SK-N-SH (cell line): Measurements from ENCODE around the gene PSMD2. TPM values are rescaled to one million over a fixed set of nuclear protein-coding genes. Genes with fewer than 3 reads are reported as not detected.

Experiments
- CTCF ChIA-PET: fragments of 300-600, 350-600 bp; formaldehyde crosslinking; extraction: SDS; loops from one replicate; lab custom pipeline; 2021; lab: Yijun Ruan, JAX
- POLR2A ChIA-PET: fragments of 350-600 bp; sonication (Branson Sonifier 250); formaldehyde crosslinking; extraction: SDS; loops from one replicate; lab custom pipeline; 2020; ENCODE audit warnings: antibody characterized with exemption, inconsistent platforms; lab: Yijun Ruan, JAX
- DNase-seq: peaks from one replicate; pipeline ENCODE4 v3.0.0; 2012
- H2AFZ ChIP-seq: fragments of 200-600 bp; sonication (generic); 2 replicates; pipeline ENCODE4 v1.8.1; 2016; ENCODE audit warnings: antibody characterized with exemption, mild to moderate bottlenecking, low read depth
- H3F3A ChIP-seq: fragments of 200-600 bp; sonication (generic); replicated peaks from 2 replicates; pipeline ENCODE3; 2016; ENCODE audit warnings: antibody characterized with exemption, mild to moderate bottlenecking; ENCODE audit not compliant: insufficient read depth
- H3K27ac ChIP-seq, 2 experiments: fragments of 200-500 bp in 1 of 2; fragments of 200-600 bp in 1 of 2; sonication (Bioruptor generic) in 1 of 2; sonication (generic), shearing (Covaris generic) in 1 of 2; 2 replicates each; pipeline versions ENCODE4 v1.5.1 to v1.6.1; 2014 to 2016; ENCODE audit warnings: low read depth in 2 of 2, inconsistent platforms in 1 of 2, low read length in 1 of 2, mild to moderate bottlenecking in 1 of 2, mixed read lengths in 1 of 2
- H3K27me3 ChIP-seq: fragments of 200-600 bp; sonication (generic), shearing (Covaris generic); 2 replicates; pipeline ENCODE4 v1.6.1; 2016; ENCODE audit warnings: mixed run types; ENCODE audit not compliant: insufficient read depth
- H3K36me3 ChIP-seq, 2 experiments: fragments of 200-500 bp in 1 of 2; fragments of 200-600 bp in 1 of 2; sonication (Bioruptor generic) in 1 of 2; sonication (generic) in 1 of 2; replicated peaks in 1 of 2; 2 replicates each; pipeline versions ENCODE3 to v1.5.1; 2014 to 2016; ENCODE audit warnings: low read length in 1 of 2, mild to moderate bottlenecking in 1 of 2; ENCODE audit not compliant: insufficient read depth in 2 of 2, control insufficient read depth in 1 of 2
- H3K4me1 ChIP-seq, 2 experiments: fragments of 200-500 bp in 1 of 2; fragments of 200-600 bp in 1 of 2; sonication (Bioruptor generic) in 1 of 2; sonication (generic), shearing (Covaris generic) in 1 of 2; 2 replicates each; pipeline versions ENCODE4 v1.5.1 to v1.6.1; 2014 to 2016; ENCODE audit warnings: low read depth in 1 of 2, low read length in 1 of 2, mixed run types in 1 of 2; ENCODE audit not compliant: insufficient read depth in 2 of 2, control insufficient read depth in 1 of 2
- H3K4me2 ChIP-seq: fragments of 200-600 bp; sonication (generic), shearing (Covaris generic); 2 replicates; pipeline ENCODE4 v1.6.1; 2017; ENCODE audit warnings: mixed run types
- H3K4me3 ChIP-seq, 2 experiments: fragments of 200-500 bp in 1 of 2; fragments of 200-600 bp in 1 of 2; sonication (Bioruptor generic) in 1 of 2; sonication (generic), shearing (Covaris generic) in 1 of 2; 2 replicates each; pipeline versions ENCODE4 v1.5.1 to v1.8.1; 2014 to 2016; ENCODE audit warnings: low read depth in 2 of 2, inconsistent platforms in 1 of 2, low read length in 1 of 2, mild to moderate bottlenecking in 1 of 2, mixed read lengths in 1 of 2, moderate library complexity in 1 of 2
- H3K79me2 ChIP-seq: fragments of 200-600 bp; sonication (generic); 2 replicates; pipeline ENCODE4 v1.8.1; 2017; ENCODE audit warnings: mild to moderate bottlenecking; ENCODE audit not compliant: insufficient read depth
- H3K9ac ChIP-seq: fragments of 200-600 bp; sonication (generic); 2 replicates; pipeline ENCODE4 v1.6.1; 2017; ENCODE audit warnings: mixed run types
- H3K9me2 ChIP-seq: fragments of 200-600 bp; sonication (generic); 2 replicates; pipeline ENCODE4 v1.6.1; 2017; ENCODE audit warnings: mixed run types
- H3K9me3 ChIP-seq: fragments of 200-600 bp; sonication (generic); 2 replicates; pipeline ENCODE4 v1.6.1; 2017; ENCODE audit warnings: mixed run types, mild to moderate bottlenecking, moderate library complexity
- H4K20me1 ChIP-seq: fragments of 200-600 bp; sonication (generic); 2 replicates; pipeline ENCODE4 v1.6.1; 2017; ENCODE audit warnings: mild to moderate bottlenecking, mixed run types; ENCODE audit not compliant: insufficient read depth
- CHD2 ChIP-seq: fragments of 150-350 bp; IDR thresholded peaks from 2 replicates; pipeline ENCODE4 v1.6.1; 2018; ENCODE audit warnings: low read length; ENCODE audit not compliant: partially characterized antibody
- CTCF ChIP-seq: fragments of 200-600 bp; sonication (generic); IDR thresholded peaks from 2 replicates; pipeline ENCODE4 v1.6.1; 2017; ENCODE audit warnings: antibody characterized with exemption, mild to moderate bottlenecking, moderate library complexity
- ELF1 ChIP-seq: IDR thresholded peaks from 2 replicates; pipeline ENCODE4 v1.4.0; 2012
- EP300 ChIP-seq, 2 experiments: IDR thresholded peaks; 2 replicates each; pipeline versions ENCODE4 v1.4.0 to v1.6.1; 2012; ENCODE audit warnings: borderline replicate concordance in 1 of 2, low read depth in 1 of 2, low read length in 1 of 2
- FOSL2 ChIP-seq: IDR thresholded peaks from 2 replicates; pipeline ENCODE4 v1.4.0; 2012; ENCODE audit warnings: low read depth, mild to moderate bottlenecking, moderate library complexity, borderline replicate concordance
- GABPA ChIP-seq: IDR thresholded peaks from 2 replicates; pipeline ENCODE4 v1.4.0; 2012; ENCODE audit warnings: low read depth, mild to moderate bottlenecking
- GATA2 ChIP-seq: sonication (generic); formaldehyde crosslinking; IDR thresholded peaks from 2 replicates; pipeline ENCODE4 v1.5.0; 2020; ENCODE audit warnings: mild to moderate bottlenecking, missing genetic modification reagents
- IRF3 ChIP-seq: fragments of 150-350 bp; IDR thresholded peaks from 2 replicates; pipeline ENCODE4 v1.6.1; 2016; ENCODE audit warnings: mild to moderate bottlenecking, low read depth, low read length
- JUND ChIP-seq: IDR thresholded peaks from 2 replicates; pipeline ENCODE4 v1.4.0; 2012
- NFIC ChIP-seq: IDR thresholded peaks from 2 replicates; pipeline ENCODE4 v1.4.0; 2012; ENCODE audit warnings: borderline replicate concordance
- NRF1 ChIP-seq: IDR thresholded peaks from 2 replicates; pipeline ENCODE4 v1.6.1; 2012; ENCODE audit warnings: low read depth, mild to moderate bottlenecking, low read length
- PBX3 ChIP-seq: IDR thresholded peaks from 2 replicates; pipeline ENCODE4; 2012
- RCOR1 ChIP-seq: fragments of 150-350 bp; IDR thresholded peaks from 2 replicates; pipeline ENCODE4 v1.6.1; 2017; ENCODE audit warnings: antibody characterized with exemption, low read length
- SIN3A ChIP-seq: IDR thresholded peaks from 2 replicates; pipeline ENCODE4 v1.6.1; 2012; ENCODE audit warnings: low read depth, mild to moderate bottlenecking, low read length, moderate library complexity, borderline replicate concordance
- TAF1 ChIP-seq: IDR thresholded peaks from 2 replicates; pipeline ENCODE4 v1.6.1; 2012; ENCODE audit warnings: low read depth, mild to moderate bottlenecking, low read length, moderate library complexity, borderline replicate concordance
- USF2 ChIP-seq: fragments of 150-350 bp; IDR thresholded peaks from 2 replicates; pipeline ENCODE4 v1.6.1; 2017; ENCODE audit warnings: antibody characterized with exemption, low read length, low read depth, borderline replicate concordance
- ZBTB33 ChIP-seq: IDR thresholded peaks from 2 replicates; pipeline ENCODE4 v1.4.0; 2012; ENCODE audit warnings: low read depth, borderline replicate concordance
- WGBS: methylation state at CpG from one replicate; pipeline ENCODE4 v1.1.6; 2017; ENCODE audit warnings: low lambda C conversion rate; 5-methylcytosine and 5-hydroxymethylcytosine counted together
- polyA plus RNA-seq, 3 experiments: library from polyadenylated mRNA; depleted of rRNA; stranded (reverse); fragments of >200 nt; gene quantifications; 2 replicates each; pipeline ENCODE4 v1.2.3, GENCODE V29; 2012

Gene PSMD2
- polyA plus RNA-seq, 1 of the 3 experiments (the other 2 are of a cell fraction), result 328 TPM

GRCh38 chr3:184349563-184350470 is 50.8 kb downstream of the PSMD2 start (continued):
- TF ChIP-seq NRF1, result no peak
- no peak for TF ChIP-seq SIN3A
- TF ChIP-seq NFIC, result no peak

GRCh38 chr3:184350618-184351017 is 51.6 kb downstream of the PSMD2 start:
- ChIA-PET CTCF (interaction anchor here (1.0 to 1.5 kb wide), 4 partner anchors 8 to 15 kb away, joined by 3 to 4 read pairs (median 3); partner anchors contain the start of genes CLCN2 and POLR2H), POLR2A (interaction anchor here (2.9 kb wide), 1 partner anchor 13 kb away, joined by 19 read pairs; the partner anchor contains the start of gene FAM131A)
- Histone ChIP-seq H3K27me3 (no peaks in the 10 kb centered on the region), H3K9me2 (no peaks in the 10 kb centered on the region), H3K79me2 (no peaks in the 10 kb centered on the region), H3K27ac (no peak overlapping the region), H3K9ac (no peak overlapping the region), H3K9me3 (no peaks in the 10 kb centered on the region), H4K20me1 (no peaks in the 10 kb centered on the region), H3K36me3 (peaks cover 3 to 40% of the 10 kb centered on the region in 2 experiments), H2AFZ (no peak overlapping the region), H3K4me2 (no peak overlapping the region), H3K4me3 (no peak overlapping the region), H3K4me1 (peaks cover 0 to 18% of the 10 kb centered on the region in 2 experiments; a peak in 2 of 4 replicates), H3F3A (no peaks in the 10 kb centered on the region)
- TF ChIP-seq CTCF (no peak), CHD2 (no peak), RCOR1 (no peak), ZBTB33 (no peak), USF2 (no peak), GATA2 (no peak), GABPA (no peak), ELF1 (no peak), IRF3 (no peak), EP300 (IDR thresholded peaks at IDR 0.05; ENCODE audit: borderline replicate concordance in 1 of 2, low read depth in 1 of 2, low read length in 1 of 2) (no peak), JUND (no peak), NFIC (no peak), PBX3 (no peak), FOSL2 (no peak), TAF1 (no peak)
- no peak for DNase-seq
- WGBS, result 98% methylated on average over 6 of the region's 6 CpGs
